BLaER1 treated with 17β-estradiol and CSF1 and Interleukin-3, amounts not matched to agents 10 nM and 100 nM (cell line): ENCODE data around the gene TNFSF13B.
A peak's percentile ranks its signal among the peaks of the same experiment; 100 is the strongest.
"Not testable (repeated sequence)": the region's sequence is repeated elsewhere in the genome, so short reads cannot be mapped to it uniquely, and the experiment has no call there.

Source experiments
- H3K27ac ChIP-seq, 11 experiments: shearing (Covaris generic); formaldehyde crosslinking; 2 replicates each; pipeline ENCODE4 v1.8.1; 2022
- H3K27me3 ChIP-seq, 11 experiments: shearing (Covaris generic); formaldehyde crosslinking; 2 replicates each; pipeline ENCODE4 v1.8.1; 2022
- H3K36me3 ChIP-seq, 11 experiments: shearing (Covaris generic); formaldehyde crosslinking; 2 replicates each; pipeline ENCODE4 v1.8.1; 2022
- H3K4me1 ChIP-seq, 10 experiments: shearing (Covaris generic); formaldehyde crosslinking; 2 replicates each; pipeline ENCODE4 v1.8.1; 2022
- H3K4me2 ChIP-seq, 11 experiments: shearing (Covaris generic); formaldehyde crosslinking; 2 replicates each; pipeline ENCODE4 v1.8.1; 2022
- H3K4me3 ChIP-seq, 10 experiments: shearing (Covaris generic); formaldehyde crosslinking; 2 replicates each; pipeline ENCODE4 v1.8.1; 2022
- H3K9ac ChIP-seq, 11 experiments: shearing (Covaris generic); formaldehyde crosslinking; 2 replicates each; pipeline ENCODE4 v1.8.1; 2022
- H3K9me3 ChIP-seq, 11 experiments: shearing (Covaris generic); formaldehyde crosslinking; replicated peaks in 1 of 11; 2 replicates each; pipeline ENCODE4 v1.8.1; 2022
- H4K20me1 ChIP-seq, 11 experiments: shearing (Covaris generic); formaldehyde crosslinking; 2 replicates each; pipeline ENCODE4 v1.8.1; 2022
- Cebpa-rat ChIP-seq, 11 experiments: shearing (Covaris generic); IDR thresholded peaks; 2 replicates each; pipeline ENCODE4 v1.8.1; 2022

Gene TNFSF13B

DNA sequence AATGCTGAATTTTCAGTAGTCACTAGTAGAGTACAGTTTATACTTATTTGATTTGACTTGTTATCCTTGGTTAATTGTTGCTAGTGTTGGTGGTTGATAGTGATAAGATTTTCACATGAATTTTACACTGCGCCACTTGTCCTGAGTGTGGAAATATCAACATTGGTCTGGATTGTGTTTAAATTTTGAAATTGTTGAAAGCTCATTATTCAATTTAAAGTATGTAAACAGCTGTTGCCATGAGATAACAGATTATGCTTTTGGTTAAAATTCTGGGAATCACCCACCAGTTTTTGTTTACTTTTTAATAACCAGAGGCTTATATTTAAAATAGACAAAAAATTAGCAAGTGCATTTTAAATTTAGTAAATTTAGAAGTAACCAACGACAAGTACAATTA lies 12.3 kb upstream of the TNFSF13B start:
- Histone ChIP-seq H3K27me3 (no peaks in the 10 kb centered on the region), H3K9ac (no peak overlapping the region), H3K9me3 (peaks cover 0 to 8% (median 3%) of the 10 kb centered on the region in 11 experiments; a peak in 6 of 22 replicates), H3K4me3 (no peak overlapping the region), H3K27ac (no peak overlapping the region), H4K20me1 (no peaks in the 10 kb centered on the region), H3K4me1 (no peaks in the 10 kb centered on the region), H3K36me3 (peaks cover 0 to 4% (median 0%) of the 10 kb centered on the region in 11 experiments; a peak in 3 of 22 replicates), H3K4me2 (no peak overlapping the region)
- TF ChIP-seq Cebpa-rat (IDR thresholded peaks at IDR 0.05), result no peak

DNA sequence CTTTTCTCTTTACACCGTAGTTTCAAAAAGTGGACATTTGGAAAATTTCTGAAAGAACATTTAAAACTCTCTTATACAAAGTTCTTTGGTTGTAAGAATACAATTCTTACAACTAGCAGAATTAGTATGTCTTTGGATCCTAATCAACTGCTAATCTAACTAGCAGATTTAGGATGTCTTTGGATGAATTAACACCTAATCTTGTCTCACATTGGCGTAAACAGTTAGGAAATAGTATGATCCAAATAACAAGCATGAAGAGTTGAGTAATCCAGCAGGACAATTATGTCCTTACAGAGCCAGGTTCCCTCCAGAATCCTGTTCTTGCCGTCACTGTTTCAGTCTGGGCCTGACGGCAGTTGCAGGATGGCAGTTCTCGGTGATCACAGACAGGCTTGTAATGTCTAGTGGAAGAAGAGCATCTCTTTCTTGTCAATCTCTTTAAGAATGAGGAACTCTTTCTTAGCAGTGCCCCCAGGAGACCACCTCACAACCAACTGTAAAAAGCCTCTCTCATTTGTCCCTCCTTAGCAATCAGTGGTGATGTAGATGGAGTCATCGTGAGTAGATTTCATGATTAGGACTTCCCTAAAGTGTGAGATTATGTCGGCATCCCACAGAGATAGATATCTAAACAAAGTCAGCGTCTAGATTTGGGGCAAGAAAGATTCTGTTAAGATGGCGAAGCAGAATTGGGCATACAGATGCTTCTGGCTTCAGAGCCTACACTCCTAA lies 5.7 kb upstream of the TNFSF13B start:
- Histone ChIP-seq H3K9ac (no peak overlapping the region), H3K27ac (peak overlapping the region in 4 of 11 experiments; percentile 8 to 32 (median 25); a peak in 3 of 22 replicates), H3K4me2 (peak overlapping the region in 1 of 11 experiments; percentile 9; a peak in 1 of 22 replicates), H3K4me1 (peaks cover 15 to 45% (median 32%) of the 10 kb centered on the region in 10 experiments), H3K27me3 (no peaks in the 10 kb centered on the region), H3K9me3 (peaks cover 0 to 22% (median 0%) of the 10 kb centered on the region in 11 experiments; a peak in 5 of 22 replicates), H3K36me3 (peaks cover 0 to 11% (median 0%) of the 10 kb centered on the region in 11 experiments; a peak in 5 of 22 replicates), H4K20me1 (no peaks in the 10 kb centered on the region), H3K4me3 (no peak overlapping the region)
- no peak for TF ChIP-seq Cebpa-rat (IDR thresholded peaks at IDR 0.05)

DNA sequence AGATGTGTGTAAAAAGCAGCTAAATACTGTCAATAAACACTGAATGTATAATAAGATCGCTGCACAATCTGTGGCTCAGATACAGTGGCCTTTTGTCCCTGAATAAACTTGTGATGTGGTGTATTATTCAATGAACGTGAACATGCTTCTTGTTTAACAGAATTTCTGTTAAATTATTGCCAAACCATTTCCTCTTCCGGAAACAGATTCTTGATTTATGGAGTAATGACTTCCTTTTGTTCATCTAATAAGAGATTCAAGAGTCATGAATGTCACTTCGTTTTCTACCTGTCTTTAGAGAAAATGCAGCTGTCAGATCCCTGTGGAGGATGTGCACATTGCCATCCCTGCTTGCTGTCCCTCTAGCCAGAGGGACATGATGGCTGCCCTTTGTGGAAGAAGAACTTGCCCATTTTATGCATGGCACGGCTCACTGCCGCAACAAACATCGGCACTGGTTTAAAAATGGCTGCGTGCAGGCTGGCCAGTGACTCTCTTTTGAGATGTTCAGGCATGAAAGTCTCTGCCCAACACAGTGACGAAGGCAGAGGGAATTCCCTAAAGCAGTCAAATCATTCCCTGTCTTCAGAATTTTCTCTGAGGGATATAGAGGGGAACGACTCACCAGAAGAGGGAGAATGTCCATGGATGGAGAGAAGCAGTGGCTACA lies 3.1 kb upstream of the TNFSF13B start:
- TF ChIP-seq Cebpa-rat (IDR thresholded peaks at IDR 0.05), result peak in 2 of 11 experiments; percentile 33 to 41; a peak in 4 of 22 replicates
- peaks cover 0 to 11% (median 0%) of the 10 kb centered on the region in 11 experiments; a peak in 5 of 22 replicates for H3K36me3 ChIP-seq
- peaks cover 33 to 58% (median 54%) of the 10 kb centered on the region in 10 experiments for H3K4me1 ChIP-seq
- H3K27ac ChIP-seq, result peak overlapping the region; percentile 76 to 95 (median 87)
- H3K9me3 ChIP-seq, result peaks cover 0 to 19% (median 0%) of the 10 kb centered on the region in 11 experiments; a peak in 5 of 22 replicates
- H3K4me3 ChIP-seq, result peak overlapping the region in 3 of 10 experiments; percentile 3 to 30 (median 5); a peak in 3 of 20 replicates
- peak overlapping the region; percentile 41 to 96 (median 76) for H3K4me2 ChIP-seq
- no peaks in the 10 kb centered on the region for H3K27me3 ChIP-seq
- H4K20me1 ChIP-seq, result no peaks in the 10 kb centered on the region
- H3K9ac ChIP-seq, result peak overlapping the region; percentile 21 to 63 (median 48); a peak in 18 of 22 replicates

DNA sequence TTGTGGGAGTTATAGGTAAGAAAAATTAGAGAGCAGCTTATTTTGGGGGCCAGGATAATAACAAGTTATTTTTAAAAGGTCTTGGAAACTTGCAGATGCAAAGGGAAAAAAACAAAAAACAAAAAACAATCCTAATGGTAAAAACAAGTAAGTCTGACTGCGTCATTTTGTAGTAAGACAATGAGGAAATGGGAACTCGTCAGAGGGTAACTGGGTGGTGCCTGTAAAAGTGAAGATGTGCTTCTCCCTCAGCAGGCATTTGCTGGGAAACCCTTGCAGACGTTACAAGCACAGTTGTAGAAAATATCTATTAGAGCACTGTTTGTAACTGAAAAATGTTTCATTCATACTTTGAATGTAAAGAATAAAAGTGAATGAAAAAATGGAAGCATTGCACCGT lies 2.2 kb upstream of the TNFSF13B start:
- Histone ChIP-seq H3K27ac (peak overlapping the region; percentile 76 to 95 (median 87); a peak in 21 of 22 replicates), H4K20me1 (no peaks in the 10 kb centered on the region), H3K36me3 (peaks cover 0 to 10% (median 0%) of the 10 kb centered on the region in 11 experiments; a peak in 4 of 22 replicates), H3K9ac (peak overlapping the region in 4 of 11 experiments; percentile 47 to 63 (median 58); a peak in 2 of 22 replicates), H3K4me3 (no peak overlapping the region), H3K4me1 (peaks cover 33 to 65% (median 54%) of the 10 kb centered on the region in 10 experiments), H3K9me3 (peaks cover 0 to 18% (median 0%) of the 10 kb centered on the region in 11 experiments; a peak in 5 of 22 replicates), H3K27me3 (no peaks in the 10 kb centered on the region), H3K4me2 (peak overlapping the region in 8 of 11 experiments; percentile 71 to 96 (median 80); a peak in 15 of 22 replicates)
- no peak for TF ChIP-seq Cebpa-rat (IDR thresholded peaks at IDR 0.05)

DNA sequence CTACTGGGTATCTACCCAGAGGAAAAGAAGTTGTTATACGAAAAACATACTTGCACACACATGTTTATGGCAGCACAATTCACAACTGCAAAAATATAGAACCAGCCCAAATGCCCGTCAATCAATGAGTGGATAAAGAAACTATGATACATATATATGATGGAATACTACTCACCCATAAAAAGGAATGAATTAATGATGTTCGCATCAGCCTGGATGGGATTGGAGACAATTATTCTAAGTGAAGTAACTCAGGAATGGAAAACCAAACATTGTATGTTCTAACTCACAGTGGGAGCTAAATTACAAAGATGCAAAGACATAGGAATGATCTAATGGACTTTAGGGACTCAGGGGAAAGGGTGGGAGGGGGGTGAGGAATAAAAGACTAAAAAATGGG lies 1.7 kb upstream of the TNFSF13B start:
- Histone ChIP-seq H3K27ac (peak overlapping the region in 10 of 11 experiments; percentile 77 to 95 (median 88); a peak in 16 of 22 replicates), H3K4me1 (peaks cover 33 to 70% (median 55%) of the 10 kb centered on the region in 10 experiments), H3K9me3 (peaks cover 0 to 13% (median 0%) of the 10 kb centered on the region in 11 experiments; a peak in 5 of 22 replicates), H3K4me2 (peak overlapping the region in 4 of 11 experiments; percentile 87 to 96 (median 92); a peak in 7 of 22 replicates)
- H3K9ac ChIP-seq, H3K27me3 ChIP-seq, H3K4me3 ChIP-seq, H4K20me1 ChIP-seq, H3K36me3 ChIP-seq: not testable (repeated sequence)

DNA sequence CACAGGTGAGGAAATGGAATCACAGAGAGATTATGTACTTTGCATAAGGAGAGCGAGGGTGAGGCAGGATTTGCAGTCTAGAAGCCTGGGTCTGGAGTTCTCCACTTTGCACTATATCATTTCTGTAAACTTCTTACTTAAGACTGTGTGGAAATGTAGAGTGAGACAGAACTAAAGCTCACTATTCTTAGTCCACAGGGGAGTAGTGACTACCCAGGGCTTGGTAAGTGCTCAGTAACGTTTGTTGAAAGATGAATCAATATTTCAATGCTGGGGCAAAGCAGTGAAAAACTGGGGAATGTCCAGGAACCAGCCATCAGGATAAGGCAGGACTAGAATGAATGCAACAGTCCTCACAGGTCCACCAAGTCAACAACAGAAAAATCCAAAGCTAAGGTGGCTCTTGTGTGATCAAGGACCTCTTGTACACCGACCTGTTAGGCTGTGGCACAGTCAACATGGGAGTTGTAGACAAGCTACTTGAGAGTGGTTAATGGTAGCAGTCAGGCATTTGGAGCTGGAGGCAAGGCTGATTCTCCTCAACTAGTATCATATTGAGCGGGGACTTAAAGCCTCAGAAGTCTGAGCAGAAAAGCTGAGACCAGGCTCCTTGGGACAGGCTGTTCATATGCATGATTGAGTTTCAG lies 929 bp upstream of the TNFSF13B start:
- Histone ChIP-seq H3K36me3 (peaks cover 0 to 4% (median 0%) of the 10 kb centered on the region in 11 experiments; a peak in 3 of 22 replicates), H3K9me3 (peaks cover 0 to 12% (median 0%) of the 10 kb centered on the region in 11 experiments; a peak in 4 of 22 replicates), H3K4me2 (peak overlapping the region in 9 of 11 experiments; percentile 84 to 96 (median 90); a peak in 17 of 22 replicates), H3K4me3 (0 out of 20 replicates have a peak overlapping the region, but pooled peaks of 1 of the 10 experiments have one; percentile 4), H3K27ac (peak overlapping the region; percentile 66 to 95 (median 89)), H4K20me1 (no peaks in the 10 kb centered on the region), H3K9ac (peak overlapping the region in 10 of 11 experiments; percentile 14 to 88 (median 82); a peak in 15 of 22 replicates), H3K27me3 (no peaks in the 10 kb centered on the region), H3K4me1 (peaks cover 33 to 76% (median 55%) of the 10 kb centered on the region in 10 experiments)
- TF ChIP-seq Cebpa-rat (IDR thresholded peaks at IDR 0.05), result no peak

DNA sequence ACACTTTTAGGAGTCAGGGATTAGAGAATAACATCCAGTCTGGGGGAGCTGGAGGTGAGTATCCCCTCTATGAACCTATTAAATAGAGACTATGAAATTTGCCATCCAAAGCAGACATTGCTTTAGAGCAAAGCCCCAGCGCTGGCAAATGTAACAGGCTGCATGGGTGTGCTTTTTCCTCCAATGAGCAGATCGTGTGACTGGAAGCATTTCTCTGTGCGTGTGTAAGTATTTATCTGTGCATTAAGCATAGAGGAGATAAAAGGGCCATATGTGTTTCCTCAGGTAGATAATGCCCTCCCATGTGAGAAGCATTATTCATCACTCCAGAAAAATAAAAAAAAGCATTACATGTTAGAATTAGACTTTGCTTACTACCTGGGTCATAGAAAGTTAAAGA lies 924 bp downstream of the TNFSF13B start:
- Histone ChIP-seq H3K36me3 (peaks cover 0 to 6% (median 0%) of the 10 kb centered on the region in 11 experiments; a peak in 2 of 22 replicates), H3K27ac (peak overlapping the region; percentile 66 to 95 (median 89)), H3K4me3 (peak overlapping the region in 9 of 10 experiments; percentile 52 to 77 (median 67); a peak in 18 of 20 replicates), H3K27me3 (no peaks in the 10 kb centered on the region), H3K9ac (peak overlapping the region; percentile 64 to 88 (median 82)), H3K9me3 (peaks cover 0 to 12% (median 0%) of the 10 kb centered on the region in 11 experiments; a peak in 2 of 22 replicates), H3K4me2 (peak overlapping the region; percentile 79 to 96 (median 87)), H4K20me1 (no peaks in the 10 kb centered on the region), H3K4me1 (peaks cover 33 to 68% (median 51%) of the 10 kb centered on the region in 10 experiments)
- no peak for TF ChIP-seq Cebpa-rat (IDR thresholded peaks at IDR 0.05)

DNA sequence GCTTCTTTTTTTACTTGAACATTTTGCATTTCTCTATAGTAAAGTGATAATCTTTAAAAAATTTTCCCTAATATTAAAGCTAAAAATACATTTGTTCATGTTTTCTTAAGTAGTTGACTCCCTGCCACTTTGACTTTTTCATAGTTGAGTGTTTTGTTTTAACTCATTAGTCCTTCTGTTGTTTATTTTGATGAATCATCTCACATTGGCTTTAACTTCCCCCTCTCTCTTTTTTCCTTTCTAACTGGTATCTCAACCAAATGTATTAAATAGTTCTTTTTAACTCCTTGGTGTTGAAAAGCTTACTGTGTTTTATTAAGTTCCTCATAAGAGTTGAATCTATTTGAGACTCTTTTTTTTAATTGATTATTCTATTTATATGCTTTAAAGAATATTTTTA lies 2.8 kb downstream of the TNFSF13B start:
- Histone ChIP-seq H4K20me1 (no peaks in the 10 kb centered on the region), H3K36me3 (peaks cover 0 to 15% (median 0%) of the 10 kb centered on the region in 11 experiments; a peak in 7 of 22 replicates), H3K27ac (peak overlapping the region in 5 of 11 experiments; percentile 24 to 50 (median 38); a peak in 7 of 22 replicates), H3K9me3 (peaks cover 0 to 6% (median 0%) of the 10 kb centered on the region in 11 experiments; a peak in 3 of 22 replicates), H3K4me2 (peak overlapping the region in 4 of 11 experiments; percentile 49 to 96 (median 80); a peak in 7 of 22 replicates), H3K9ac (peak overlapping the region in 1 of 11 experiments; percentile 35; a peak in 1 of 22 replicates), H3K4me3 (peak overlapping the region in 4 of 10 experiments; percentile 13 to 49 (median 44); a peak in 5 of 20 replicates), H3K27me3 (no peaks in the 10 kb centered on the region), H3K4me1 (peaks cover 17 to 50% (median 34%) of the 10 kb centered on the region in 10 experiments)
- no peak for TF ChIP-seq Cebpa-rat (IDR thresholded peaks at IDR 0.05)
